ENCODE data around the gene NBPF1. TPM values are rescaled to one million over a fixed set of nuclear protein-coding genes. Genes with fewer than 3 reads are reported as not detected.
"Not testable (repeated sequence)": the region's sequence is repeated elsewhere in the genome, so short reads cannot be mapped to it uniquely, and the experiment has no call there.

NBPF1 gene
- total RNA-seq, 2 experiments from 2014 or later = 2.8 to 3.1 TPM

GRCh38 chr1:16645271-16646060 lies 32.1 kb upstream of the NBPF1 start:
- ATAC-seq; H3K27ac Mint-ChIP-seq; H3K9me3 Mint-ChIP-seq (ENCODE audit: low read depth); H3K4me3 Mint-ChIP-seq; H3K27me3 Mint-ChIP-seq; H3K4me1 Mint-ChIP-seq; H3K36me3 Mint-ChIP-seq: not testable (repeated sequence)
- DNase-seq = peak; percentile 58
- CTCF ChIA-PET = interaction anchor here (1.4 to 2.6 kb wide), 3 partner anchors 20 to 259 kb away, joined by 3 to 9 read pairs (median 3); no protein-coding TSS in a partner anchor

- not testable (repeated sequence) for H3K27me3 Mint-ChIP-seq; H3K4me1 Mint-ChIP-seq; H3K4me3 Mint-ChIP-seq; H3K27ac Mint-ChIP-seq; H3K9me3 Mint-ChIP-seq (ENCODE audit: low read depth); H3K36me3 Mint-ChIP-seq
- CTCF ChIA-PET = interaction anchor here (1.0 to 2.6 kb wide), 4 partner anchors 19 to 260 kb away, joined by 3 to 9 read pairs (median 4); no protein-coding TSS in a partner anchor
- ATAC-seq = peak; percentile 91
- DNase-seq = peak; percentile 98
These were observed 31.3 kb upstream of the NBPF1 start for GRCh38 chr1:16644482-16645270.

DNA sequence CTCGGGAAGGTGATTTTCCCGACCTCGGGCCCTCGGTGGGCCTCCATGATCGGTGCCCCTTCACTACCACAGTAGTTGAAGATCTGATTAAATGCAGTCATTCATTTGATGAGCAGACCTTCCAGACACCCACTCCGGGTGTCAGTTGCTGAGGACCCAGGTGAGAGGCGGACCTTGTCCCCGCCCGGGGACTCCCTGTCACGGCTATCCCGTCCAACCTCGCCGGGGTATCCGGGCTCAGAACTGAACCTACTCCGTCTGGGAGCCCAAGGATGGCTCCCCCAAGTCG lies 30.8 kb upstream of the NBPF1 start:
- no peak overlapping the region for H3K27ac Mint-ChIP-seq
- no peak for ATAC-seq
- H3K27me3 Mint-ChIP-seq = peaks cover 6% of the 10 kb centered on the region
- no peak overlapping the region for H3K4me3 Mint-ChIP-seq
- DNase-seq = no peak
- no peaks in the 10 kb centered on the region for H3K9me3 Mint-ChIP-seq (ENCODE audit: low read depth)
- H3K36me3 Mint-ChIP-seq = no peaks in the 10 kb centered on the region
- H3K4me1 Mint-ChIP-seq = no peaks in the 10 kb centered on the region
- CTCF ChIA-PET = interaction anchor here (1.0 to 2.6 kb wide), 4 partner anchors 19 to 261 kb away, joined by 3 to 9 read pairs (median 4); no protein-coding TSS in a partner anchor

GRCh38 chr1:16643476-16644192 lies 30.3 kb upstream of the NBPF1 start:
- CTCF ChIA-PET = interaction anchor here (1.0 to 2.6 kb wide), 5 partner anchors 18 to 261 kb away, joined by 3 to 9 read pairs (median 3); no protein-coding TSS in a partner anchor
- H3K27ac Mint-ChIP-seq; H3K27me3 Mint-ChIP-seq; H3K4me1 Mint-ChIP-seq; H3K9me3 Mint-ChIP-seq (ENCODE audit: low read depth); H3K36me3 Mint-ChIP-seq; H3K4me3 Mint-ChIP-seq: not testable (repeated sequence)
- peak; percentile 11 for ATAC-seq
- peak; percentile 59 for DNase-seq

DNA sequence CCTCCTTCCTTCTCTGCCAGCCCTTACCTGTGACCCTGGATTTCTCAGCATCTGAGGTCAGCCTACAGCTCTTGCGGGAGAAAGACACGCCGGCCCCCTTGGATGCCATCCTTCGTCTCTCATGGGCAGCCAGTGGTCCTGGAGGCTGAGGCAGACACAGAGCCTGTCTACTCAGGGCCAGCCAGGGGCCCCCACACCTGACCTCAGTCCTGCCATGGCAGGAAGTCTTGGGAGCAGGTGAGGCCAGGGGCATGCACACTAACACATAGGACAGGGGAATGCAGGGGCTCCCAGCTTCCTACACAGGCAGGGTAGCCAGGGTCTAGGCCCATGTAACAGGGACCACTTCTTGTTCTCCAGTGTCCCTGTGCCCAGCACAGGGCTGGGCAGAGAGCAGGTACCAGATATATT lies 29.6 kb upstream of the NBPF1 start:
- not testable (repeated sequence) for H3K4me3 Mint-ChIP-seq; H3K4me1 Mint-ChIP-seq; H3K27me3 Mint-ChIP-seq; H3K9me3 Mint-ChIP-seq (ENCODE audit: low read depth); H3K36me3 Mint-ChIP-seq; H3K27ac Mint-ChIP-seq; ATAC-seq
- peak; percentile 53 for DNase-seq
- CTCF ChIA-PET = interaction anchor here (1.3 to 2.6 kb wide), 2 partner anchors 18 to 22 kb away, joined by 3 to 9 read pairs; no protein-coding TSS in a partner anchor

DNA sequence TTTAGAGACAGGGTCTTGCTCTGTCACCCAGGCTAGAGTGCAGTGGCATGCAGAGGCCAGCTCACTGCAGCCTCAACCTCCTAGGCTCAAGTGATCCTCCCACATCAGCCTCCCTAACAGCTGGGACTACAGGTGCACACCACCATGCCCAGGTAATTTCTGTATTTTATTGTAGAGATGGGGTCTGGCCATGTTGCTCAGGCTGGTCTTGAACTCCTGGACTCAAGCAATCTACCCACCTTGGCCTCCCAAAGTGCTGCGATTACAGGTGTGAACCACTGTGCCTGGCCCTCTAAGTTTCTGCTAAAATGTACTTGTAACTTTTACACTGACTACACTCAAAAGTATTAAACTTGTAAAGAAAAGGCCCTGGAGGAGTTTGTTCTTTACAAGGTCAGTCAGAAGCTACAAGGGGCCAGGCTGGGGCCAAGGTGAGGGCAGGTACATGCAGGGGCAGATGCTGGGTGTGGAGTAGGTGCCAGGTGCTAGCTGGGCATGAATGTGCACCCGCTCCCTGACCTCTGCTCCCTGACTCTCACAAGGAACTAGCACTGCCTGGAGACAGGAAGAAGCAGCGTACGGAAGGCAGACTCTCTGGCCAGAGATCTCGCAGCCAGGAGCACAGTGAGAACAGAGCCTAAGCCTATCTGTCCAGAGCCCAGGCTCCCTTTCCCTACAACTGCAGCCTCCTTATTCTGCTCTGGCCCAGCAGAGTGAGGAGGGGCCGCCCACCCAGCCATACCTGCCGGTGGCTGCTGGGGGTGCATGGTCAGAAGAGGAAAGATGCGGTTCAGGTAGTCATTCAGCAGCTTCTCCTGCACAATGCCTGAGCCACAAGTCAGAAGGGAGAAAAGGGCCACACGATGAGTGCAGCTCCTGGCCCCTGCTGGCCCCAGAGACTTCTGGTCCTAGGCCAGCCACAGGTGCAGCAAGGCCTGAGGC lies 28.9 kb upstream of the NBPF1 start:
- not testable (repeated sequence) for H3K9me3 Mint-ChIP-seq (ENCODE audit: low read depth); H3K36me3 Mint-ChIP-seq; H3K27me3 Mint-ChIP-seq; H3K4me1 Mint-ChIP-seq; H3K27ac Mint-ChIP-seq; H3K4me3 Mint-ChIP-seq; ATAC-seq
- CTCF ChIA-PET = interaction anchor here (1.3 to 1.6 kb wide), 2 partner anchors 21 kb away, joined by 3 to 7 read pairs; no protein-coding TSS in a partner anchor
- DNase-seq = peak; percentile 49

GRCh38 chr1:16641159-16641975 lies 28.0 kb upstream of the NBPF1 start:
- not testable (repeated sequence) for H3K36me3 Mint-ChIP-seq; H3K27me3 Mint-ChIP-seq; ATAC-seq; H3K4me1 Mint-ChIP-seq; H3K4me3 Mint-ChIP-seq; H3K27ac Mint-ChIP-seq; H3K9me3 Mint-ChIP-seq (ENCODE audit: low read depth)
- DNase-seq = peak; percentile 39
- CTCF ChIA-PET = interaction anchor here (0.6 to 1.6 kb wide), 2 partner anchors 13 to 21 kb away, joined by 3 to 7 read pairs; no protein-coding TSS in a partner anchor

- peak; percentile 42 for DNase-seq
- H3K9me3 Mint-ChIP-seq (ENCODE audit: low read depth); ATAC-seq; H3K27me3 Mint-ChIP-seq; H3K4me3 Mint-ChIP-seq; CTCF ChIA-PET; H3K4me1 Mint-ChIP-seq; H3K36me3 Mint-ChIP-seq; H3K27ac Mint-ChIP-seq: not testable (repeated sequence)
These were observed 26.0 kb upstream of the NBPF1 start for GRCh38 chr1:16639091-16640031.

DNA sequence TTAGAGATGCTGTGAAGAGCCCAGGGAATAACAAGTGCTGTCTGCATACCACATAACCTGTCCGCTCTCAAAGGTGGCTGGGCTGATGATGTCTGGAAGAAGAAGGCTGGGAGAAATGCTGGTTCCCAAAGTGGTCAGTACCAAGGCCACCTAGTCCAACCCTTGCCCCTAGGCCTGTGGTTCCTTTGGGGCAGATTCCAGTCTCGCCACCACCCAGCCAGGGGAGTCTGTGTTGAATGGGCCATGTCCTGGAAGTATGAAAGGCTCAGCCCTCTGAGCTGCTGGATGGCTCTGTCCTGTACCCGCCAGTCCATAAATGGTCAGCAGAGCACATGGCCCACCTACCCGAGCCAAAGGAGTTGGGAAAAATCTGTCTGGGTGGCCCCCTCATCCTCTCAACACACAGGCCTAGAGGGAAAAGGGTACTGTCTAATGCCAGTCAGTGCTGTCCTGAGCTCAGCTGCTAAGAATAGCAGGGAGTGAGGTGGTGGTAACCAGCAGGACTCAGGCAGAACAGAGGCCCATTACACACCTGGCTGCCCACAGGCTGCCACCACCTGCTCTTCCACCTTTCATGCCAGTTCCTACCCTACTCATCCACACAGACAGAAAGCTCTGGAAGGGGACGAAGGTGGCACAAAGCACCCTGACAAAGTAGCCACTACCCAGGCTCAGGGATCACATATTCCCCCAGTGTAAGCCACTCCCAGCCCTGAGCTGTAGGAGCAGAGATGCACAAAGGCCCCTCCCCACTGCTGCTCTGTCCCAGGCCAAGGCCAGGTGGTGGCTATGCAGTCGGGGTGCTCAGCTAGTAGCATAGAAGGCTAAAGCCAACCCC lies 24.8 kb upstream of the NBPF1 start:
- DNase-seq = peak; percentile 43
- peak; percentile 14 for ATAC-seq
- H3K4me1 Mint-ChIP-seq; H3K9me3 Mint-ChIP-seq (ENCODE audit: low read depth); H3K36me3 Mint-ChIP-seq; H3K27ac Mint-ChIP-seq; CTCF ChIA-PET; H3K27me3 Mint-ChIP-seq; H3K4me3 Mint-ChIP-seq: not testable (repeated sequence)

GRCh38 chr1:16636551-16637195 lies 23.3 kb upstream of the NBPF1 start:
- H3K4me3 Mint-ChIP-seq; H3K27me3 Mint-ChIP-seq; H3K27ac Mint-ChIP-seq; H3K4me1 Mint-ChIP-seq; H3K36me3 Mint-ChIP-seq; H3K9me3 Mint-ChIP-seq (ENCODE audit: low read depth); CTCF ChIA-PET; ATAC-seq: not testable (repeated sequence)
- DNase-seq = peak; percentile 39

Data from activated CD8-positive, alpha-beta memory T cell treated with anti-CD3 and anti-CD28 coated beads, Interleukin-2, amount 10 ng/mL, durations not matched to agents 7 days and 5 days (primary cell).